ENCODE measurements around the gene ZNF846. TPM values are rescaled to one million over a fixed set of nuclear protein-coding genes. Genes with fewer than 3 reads are reported as not detected.

The ZNF846 gene
- total and polyA plus RNA-seq, 9 of the 15 experiments (the other 6 are each of a cell fraction or from before 2014, with no cell fraction given): 4.1 to 8.7 (median 7.8) TPM

DNA sequence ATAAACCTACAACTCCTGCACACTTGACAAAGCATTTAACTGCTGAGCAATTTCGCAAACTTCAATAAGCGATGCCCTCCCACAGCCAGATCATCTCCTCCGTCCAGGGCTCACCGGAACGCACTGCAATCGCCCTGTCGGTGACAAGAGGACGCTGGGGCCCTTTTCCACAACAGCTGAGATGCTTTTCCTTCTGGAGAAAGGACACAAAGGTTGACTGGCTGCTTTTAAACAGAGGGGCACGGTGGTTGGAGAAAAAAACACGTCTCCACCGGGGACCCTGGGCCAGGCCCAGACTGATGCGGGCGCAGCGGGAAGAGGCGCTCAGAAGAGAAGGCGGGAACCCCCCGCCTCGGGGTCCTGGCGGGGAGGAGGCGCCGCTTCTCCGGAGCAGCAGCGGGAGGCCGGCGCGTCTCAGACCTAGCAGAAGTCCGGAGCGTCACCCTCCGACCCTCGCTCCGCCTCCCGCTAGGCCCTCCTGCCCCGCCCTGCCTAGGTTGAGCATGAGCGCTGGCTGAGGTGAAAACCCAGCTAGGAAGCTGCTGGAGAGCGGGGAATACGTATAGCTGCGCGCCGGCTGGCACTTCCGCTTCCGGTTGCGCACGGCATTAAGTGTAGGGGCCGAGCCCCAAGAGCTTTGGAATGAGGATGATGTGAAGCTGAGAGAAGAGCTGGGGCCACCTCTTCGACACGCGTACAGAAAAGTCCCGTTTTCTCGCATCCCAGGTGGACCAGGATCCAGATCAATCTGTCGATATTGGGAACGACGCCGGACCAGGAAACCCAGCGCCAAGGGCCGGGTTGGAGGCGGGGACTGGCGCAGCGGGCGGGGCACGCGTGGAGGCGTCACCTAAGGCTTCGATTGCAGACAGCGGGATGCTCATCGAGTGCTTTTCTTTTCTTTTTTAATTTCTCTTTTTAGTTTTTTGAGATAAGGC is at the start of gene ZNF846 (continued):
- TF ChIP-seq, protein P1, sequence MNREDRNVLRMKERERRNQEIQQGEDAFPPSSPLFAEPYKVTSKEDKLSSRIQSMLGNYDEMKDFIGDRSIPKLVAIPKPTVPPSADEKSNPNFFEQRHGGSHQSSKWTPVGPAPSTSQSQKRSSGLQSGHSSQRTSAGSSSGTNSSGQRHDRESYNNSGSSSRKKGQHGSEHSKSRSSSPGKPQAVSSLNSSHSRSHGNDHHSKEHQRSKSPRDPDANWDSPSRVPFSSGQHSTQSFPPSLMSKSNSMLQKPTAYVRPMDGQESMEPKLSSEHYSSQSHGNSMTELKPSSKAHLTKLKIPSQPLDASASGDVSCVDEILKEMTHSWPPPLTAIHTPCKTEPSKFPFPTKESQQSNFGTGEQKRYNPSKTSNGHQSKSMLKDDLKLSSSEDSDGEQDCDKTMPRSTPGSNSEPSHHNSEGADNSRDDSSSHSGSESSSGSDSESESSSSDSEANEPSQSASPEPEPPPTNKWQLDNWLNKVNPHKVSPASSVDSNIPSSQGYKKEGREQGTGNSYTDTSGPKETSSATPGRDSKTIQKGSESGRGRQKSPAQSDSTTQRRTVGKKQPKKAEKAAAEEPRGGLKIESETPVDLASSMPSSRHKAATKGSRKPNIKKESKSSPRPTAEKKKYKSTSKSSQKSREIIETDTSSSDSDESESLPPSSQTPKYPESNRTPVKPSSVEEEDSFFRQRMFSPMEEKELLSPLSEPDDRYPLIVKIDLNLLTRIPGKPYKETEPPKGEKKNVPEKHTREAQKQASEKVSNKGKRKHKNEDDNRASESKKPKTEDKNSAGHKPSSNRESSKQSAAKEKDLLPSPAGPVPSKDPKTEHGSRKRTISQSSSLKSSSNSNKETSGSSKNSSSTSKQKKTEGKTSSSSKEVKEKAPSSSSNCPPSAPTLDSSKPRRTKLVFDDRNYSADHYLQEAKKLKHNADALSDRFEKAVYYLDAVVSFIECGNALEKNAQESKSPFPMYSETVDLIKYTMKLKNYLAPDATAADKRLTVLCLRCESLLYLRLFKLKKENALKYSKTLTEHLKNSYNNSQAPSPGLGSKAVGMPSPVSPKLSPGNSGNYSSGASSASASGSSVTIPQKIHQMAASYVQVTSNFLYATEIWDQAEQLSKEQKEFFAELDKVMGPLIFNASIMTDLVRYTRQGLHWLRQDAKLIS (CRISPR knock-in tag; IDR thresholded peaks at IDR 0.05): peak; percentile 64; the same call in 1 of the 2 replicates
- TF ChIP-seq ELF4 (CRISPR knock-in tag; IDR thresholded peaks at IDR 0.05) (peak; percentile 55; the same call in 1 of the 2 replicates), ZNF133 (CRISPR knock-in tag; IDR thresholded peaks at IDR 0.05) (no peak), DIDO1 (tag; IDR thresholded peaks at IDR 0.05; ENCODE audit: low read depth) (peak; percentile 86), HMG20B (CRISPR knock-in tag; IDR thresholded peaks at IDR 0.05) (no peak), GABPB1 (CRISPR knock-in tag; IDR thresholded peaks at IDR 0.05) (peak; percentile 100), SIN3A (IDR thresholded peaks at IDR 0.05; ENCODE audit: borderline replicate concordance in 2 of 2, control insufficient read depth in 1 of 2, low read depth in 2 of 2, low read length in 2 of 2) (peak; percentile 12 to 37; a peak in 1 of 4 replicates), ETV6 (IDR thresholded peaks at IDR 0.05; ENCODE audit: borderline replicate concordance in 1 of 2, low read depth in 2 of 2, low read length in 1 of 2) (peak; percentile 55 to 60; a peak in 2 of 4 replicates), ETV6 (CRISPR knock-in tag; IDR thresholded peaks at IDR 0.05; ENCODE audit: borderline replicate concordance) (no peak), NEUROD1 (IDR thresholded peaks at IDR 0.05; ENCODE audit: borderline replicate concordance, low read depth, low read length, partially characterized antibody) (peak; percentile 55), MBD2 (IDR thresholded peaks at IDR 0.05; ENCODE audit: borderline replicate concordance, low read depth) (peak; percentile 61), YY1 (IDR thresholded peaks at IDR 0.05; ENCODE audit: borderline replicate concordance in 1 of 3, control insufficient read depth in 1 of 3, extremely low read depth in 1 of 3, insufficient read depth in 3 of 3, insufficient read length in 1 of 3, insufficient replicate concordance in 2 of 3, low read depth in 1 of 3, low read length in 2 of 3) (peak in 2 of 3 experiments; percentile 23 to 65), SOX6 (IDR thresholded peaks at IDR 0.05) (peak; percentile 77), CXXC5 (CRISPR knock-in tag; IDR thresholded peaks at IDR 0.05) (peak; percentile 86), GTF2A2 (tag; IDR thresholded peaks at IDR 0.05) (no peak), ZNF561 (CRISPR knock-in tag; conservative IDR thresholded peaks at IDR 0.05) (no peak), L3MBTL2 (IDR thresholded peaks at IDR 0.05) (peak; percentile 88)
- TF ChIP-seq, protein P2, sequence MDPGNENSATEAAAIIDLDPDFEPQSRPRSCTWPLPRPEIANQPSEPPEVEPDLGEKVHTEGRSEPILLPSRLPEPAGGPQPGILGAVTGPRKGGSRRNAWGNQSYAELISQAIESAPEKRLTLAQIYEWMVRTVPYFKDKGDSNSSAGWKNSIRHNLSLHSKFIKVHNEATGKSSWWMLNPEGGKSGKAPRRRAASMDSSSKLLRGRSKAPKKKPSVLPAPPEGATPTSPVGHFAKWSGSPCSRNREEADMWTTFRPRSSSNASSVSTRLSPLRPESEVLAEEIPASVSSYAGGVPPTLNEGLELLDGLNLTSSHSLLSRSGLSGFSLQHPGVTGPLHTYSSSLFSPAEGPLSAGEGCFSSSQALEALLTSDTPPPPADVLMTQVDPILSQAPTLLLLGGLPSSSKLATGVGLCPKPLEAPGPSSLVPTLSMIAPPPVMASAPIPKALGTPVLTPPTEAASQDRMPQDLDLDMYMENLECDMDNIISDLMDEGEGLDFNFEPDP (CRISPR knock-in tag; IDR thresholded peaks at IDR 0.05): no peak

Data from K562 (cell line).